ENCODE results near the gene PTPRZ1.

Gene PTPRZ1

DNA sequence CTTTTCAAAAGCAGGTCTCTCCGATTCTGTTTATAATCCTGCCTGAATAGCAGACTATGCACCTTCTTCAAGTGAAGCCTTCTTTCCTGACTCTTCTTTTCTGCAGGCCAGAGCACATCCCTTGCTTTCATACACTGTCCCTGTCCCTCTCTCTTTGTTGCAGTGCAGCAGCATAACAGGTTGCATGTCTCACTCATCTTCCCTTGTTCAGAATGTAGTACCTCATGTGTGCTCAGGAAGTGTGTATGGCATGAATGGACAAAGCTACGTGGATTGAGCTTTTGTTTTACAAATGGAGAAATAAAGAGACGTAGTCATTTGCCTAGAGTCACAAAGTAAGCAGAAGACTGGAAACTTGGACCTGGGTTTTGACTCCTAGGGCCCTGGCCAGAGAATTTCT is 68.0 kb downstream of the PTPRZ1 start:
- TF ChIP-seq, protein P1, sequence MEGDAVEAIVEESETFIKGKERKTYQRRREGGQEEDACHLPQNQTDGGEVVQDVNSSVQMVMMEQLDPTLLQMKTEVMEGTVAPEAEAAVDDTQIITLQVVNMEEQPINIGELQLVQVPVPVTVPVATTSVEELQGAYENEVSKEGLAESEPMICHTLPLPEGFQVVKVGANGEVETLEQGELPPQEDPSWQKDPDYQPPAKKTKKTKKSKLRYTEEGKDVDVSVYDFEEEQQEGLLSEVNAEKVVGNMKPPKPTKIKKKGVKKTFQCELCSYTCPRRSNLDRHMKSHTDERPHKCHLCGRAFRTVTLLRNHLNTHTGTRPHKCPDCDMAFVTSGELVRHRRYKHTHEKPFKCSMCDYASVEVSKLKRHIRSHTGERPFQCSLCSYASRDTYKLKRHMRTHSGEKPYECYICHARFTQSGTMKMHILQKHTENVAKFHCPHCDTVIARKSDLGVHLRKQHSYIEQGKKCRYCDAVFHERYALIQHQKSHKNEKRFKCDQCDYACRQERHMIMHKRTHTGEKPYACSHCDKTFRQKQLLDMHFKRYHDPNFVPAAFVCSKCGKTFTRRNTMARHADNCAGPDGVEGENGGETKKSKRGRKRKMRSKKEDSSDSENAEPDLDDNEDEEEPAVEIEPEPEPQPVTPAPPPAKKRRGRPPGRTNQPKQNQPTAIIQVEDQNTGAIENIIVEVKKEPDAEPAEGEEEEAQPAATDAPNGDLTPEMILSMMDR (IDR thresholded peaks at IDR 0.05), result no peak

DNA sequence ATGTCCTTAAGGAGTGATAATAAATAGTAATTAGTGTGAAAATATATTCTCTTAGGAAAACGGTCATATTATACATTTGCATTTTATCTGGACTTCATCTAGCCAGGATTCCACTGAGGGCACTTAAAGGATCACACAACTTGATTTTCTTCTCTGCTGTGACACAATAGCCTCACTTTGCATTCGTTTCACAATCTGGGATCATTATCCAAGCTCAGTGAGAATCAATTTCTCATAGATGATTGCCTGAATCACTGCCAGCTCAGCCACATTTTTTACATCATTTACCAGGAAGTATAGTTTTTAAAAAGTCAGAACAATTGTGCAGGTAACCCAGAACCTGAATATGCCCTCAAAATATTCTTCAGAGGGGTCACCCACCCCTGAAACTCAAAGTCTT is 68.9 kb downstream of the PTPRZ1 start:
- TF ChIP-seq, protein P1 (IDR thresholded peaks at IDR 0.05), result no peak

DNA sequence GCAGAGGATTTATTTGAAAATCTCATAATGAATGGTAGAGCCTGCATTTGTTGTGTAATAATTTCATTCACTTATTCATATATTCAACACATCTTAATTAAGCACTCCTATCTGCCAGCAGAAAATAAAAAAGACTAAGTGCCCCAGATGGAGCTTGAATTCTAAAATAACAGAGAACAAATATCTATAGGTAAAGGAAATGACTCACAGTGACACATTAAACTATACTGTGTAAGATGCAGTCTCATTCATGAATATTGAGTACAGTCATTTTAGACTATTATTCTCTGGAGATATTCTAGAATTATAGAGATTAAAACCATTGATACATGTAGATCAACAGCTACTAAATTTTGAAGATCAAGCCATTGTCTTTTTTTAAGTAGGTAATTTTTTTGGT is 72.1 kb downstream of the PTPRZ1 start:
- TF ChIP-seq, protein P1 (IDR thresholded peaks at IDR 0.05), result no peak

DNA sequence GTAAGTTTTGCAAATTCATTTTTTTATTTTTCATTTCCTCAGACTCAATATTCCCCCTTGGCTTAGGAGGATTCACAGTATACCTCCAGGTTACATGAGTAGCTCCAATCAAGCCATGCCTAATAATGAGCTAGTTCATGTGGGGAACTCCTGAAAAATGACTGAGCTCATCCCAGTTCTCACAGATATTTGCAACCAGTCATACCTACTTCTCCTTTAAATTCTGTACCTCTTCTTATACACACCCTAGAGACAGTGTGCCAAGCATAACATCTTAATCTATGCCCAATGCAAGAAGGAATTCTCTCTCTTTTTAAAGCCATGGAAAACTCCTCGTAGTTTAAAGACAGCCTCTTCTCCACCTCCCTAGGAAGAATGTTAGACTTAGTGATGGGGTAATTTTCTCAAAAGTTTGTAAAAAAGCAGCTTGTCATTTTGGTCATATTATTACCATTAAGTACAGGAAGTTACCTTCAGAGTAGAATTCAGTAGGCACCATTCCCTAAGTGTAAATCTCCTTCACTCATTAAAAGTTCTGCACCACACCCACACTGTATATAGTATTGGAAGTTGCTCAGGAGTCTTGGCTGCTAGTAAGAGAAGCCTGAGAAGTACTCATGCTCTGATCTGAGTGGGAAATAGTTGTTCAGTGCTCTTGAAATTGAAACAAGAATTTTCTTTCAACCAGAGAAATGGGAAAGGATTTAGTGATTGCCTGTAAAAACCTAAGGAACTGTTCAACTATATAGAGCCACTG is 72.7 kb downstream of the PTPRZ1 start:
- TF ChIP-seq, protein P1 (IDR thresholded peaks at IDR 0.05), result no peak

DNA sequence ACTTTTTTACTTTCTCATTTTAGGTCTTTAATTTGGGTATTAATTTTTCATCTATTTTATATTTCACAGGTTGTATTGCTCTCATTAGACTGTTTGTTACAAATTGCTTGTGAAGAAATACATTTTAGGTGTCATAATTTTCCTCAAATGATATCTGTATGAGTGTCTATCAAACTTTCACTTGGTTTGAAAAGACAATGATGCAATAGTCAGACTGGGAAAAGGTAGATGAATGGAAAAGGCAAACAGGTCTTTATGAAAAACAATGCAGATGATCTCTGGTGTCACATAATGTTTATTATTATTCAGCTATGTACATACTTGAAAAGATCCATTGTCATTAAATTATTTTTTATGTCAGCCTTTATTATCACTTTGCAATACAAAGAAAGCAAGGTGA is 80.2 kb downstream of the PTPRZ1 start:
- TF ChIP-seq, protein P1 (IDR thresholded peaks at IDR 0.05), result no peak

DNA sequence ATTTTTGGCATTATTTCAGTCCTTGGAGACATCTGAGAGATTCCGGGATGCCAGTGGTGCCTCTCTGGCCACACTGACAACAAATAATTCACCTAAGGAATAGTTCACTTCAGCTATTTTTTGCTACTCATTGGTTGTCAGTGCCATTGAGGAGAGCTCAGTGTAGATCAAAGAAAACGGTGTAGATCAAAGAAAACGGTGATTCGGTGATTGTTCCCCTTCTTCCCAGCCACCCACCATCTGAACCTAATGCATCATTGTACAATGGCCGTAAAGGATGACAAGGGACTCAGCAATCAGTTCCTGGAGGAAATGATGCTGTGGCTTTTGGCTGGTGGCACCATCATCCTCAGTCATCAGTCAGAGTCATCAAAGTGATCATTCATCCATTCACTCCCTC is 80.6 kb downstream of the PTPRZ1 start:
- TF ChIP-seq, protein P1 (IDR thresholded peaks at IDR 0.05), result no peak

DNA sequence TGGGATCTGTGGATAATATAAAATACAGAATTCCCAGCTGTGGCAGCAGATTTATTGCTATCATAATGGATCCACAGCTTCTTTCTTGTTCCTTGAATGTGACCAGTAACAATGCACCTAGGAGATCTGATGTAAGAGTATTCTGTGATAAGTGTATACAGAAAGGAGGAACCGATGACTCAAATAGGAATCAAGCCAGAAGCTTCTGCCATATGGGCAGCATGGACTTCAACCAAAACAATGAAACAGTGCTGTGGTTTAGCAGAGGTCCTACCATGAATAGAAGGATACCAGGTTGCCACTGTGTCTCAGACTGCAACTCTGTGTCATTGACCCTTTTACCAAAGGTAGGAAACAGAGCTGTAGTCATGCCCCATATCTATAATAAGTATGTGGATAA is 81.8 kb downstream of the PTPRZ1 start:
- TF ChIP-seq, protein P1 (IDR thresholded peaks at IDR 0.05), result no peak

DNA sequence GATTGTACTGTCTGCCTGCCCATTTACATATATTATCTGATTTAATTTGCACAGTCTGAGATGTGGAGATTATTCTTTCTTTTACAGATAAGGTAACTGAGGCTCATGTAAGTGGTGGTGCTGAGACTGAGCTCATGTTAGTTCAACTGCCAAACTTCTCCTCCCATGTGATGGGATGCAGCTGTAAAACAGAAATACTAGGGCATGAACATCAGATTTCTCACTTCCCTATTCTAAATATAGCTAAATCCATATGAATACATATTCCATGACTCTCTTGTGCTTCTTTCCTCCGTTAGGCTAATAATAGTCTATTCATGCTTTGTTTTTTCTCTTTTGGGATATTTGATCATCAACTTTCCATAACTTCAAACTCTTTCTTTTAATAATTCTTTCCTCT is 84.7 kb downstream of the PTPRZ1 start:
- TF ChIP-seq, protein P1 (IDR thresholded peaks at IDR 0.05), result no peak
